ENCODE measurements around the gene CFHR2.
"Not testable (repeated sequence)": the region's sequence is repeated elsewhere in the genome, so short reads cannot be mapped to it uniquely, and the experiment has no call there.

GRCh38 chr1:196912283-196912682 is 31.3 kb upstream of the CFHR2 start:
- TF ChIP-seq, protein P1, sequence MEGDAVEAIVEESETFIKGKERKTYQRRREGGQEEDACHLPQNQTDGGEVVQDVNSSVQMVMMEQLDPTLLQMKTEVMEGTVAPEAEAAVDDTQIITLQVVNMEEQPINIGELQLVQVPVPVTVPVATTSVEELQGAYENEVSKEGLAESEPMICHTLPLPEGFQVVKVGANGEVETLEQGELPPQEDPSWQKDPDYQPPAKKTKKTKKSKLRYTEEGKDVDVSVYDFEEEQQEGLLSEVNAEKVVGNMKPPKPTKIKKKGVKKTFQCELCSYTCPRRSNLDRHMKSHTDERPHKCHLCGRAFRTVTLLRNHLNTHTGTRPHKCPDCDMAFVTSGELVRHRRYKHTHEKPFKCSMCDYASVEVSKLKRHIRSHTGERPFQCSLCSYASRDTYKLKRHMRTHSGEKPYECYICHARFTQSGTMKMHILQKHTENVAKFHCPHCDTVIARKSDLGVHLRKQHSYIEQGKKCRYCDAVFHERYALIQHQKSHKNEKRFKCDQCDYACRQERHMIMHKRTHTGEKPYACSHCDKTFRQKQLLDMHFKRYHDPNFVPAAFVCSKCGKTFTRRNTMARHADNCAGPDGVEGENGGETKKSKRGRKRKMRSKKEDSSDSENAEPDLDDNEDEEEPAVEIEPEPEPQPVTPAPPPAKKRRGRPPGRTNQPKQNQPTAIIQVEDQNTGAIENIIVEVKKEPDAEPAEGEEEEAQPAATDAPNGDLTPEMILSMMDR (IDR thresholded peaks at IDR 0.05; ENCODE audit: low read depth, low read length) = not testable (repeated sequence)
- not testable (repeated sequence) for TF ChIP-seq EZH2phosphoT487 (IDR thresholded peaks at IDR 0.05; ENCODE audit: low read depth)

All from OCI-LY3 (cell line).